HCT116 (cell line): ENCODE measurements around the gene FUCA2.
"Not testable (repeated sequence)": the region's sequence is repeated elsewhere in the genome, so short reads cannot be mapped to it uniquely, and the experiment has no call there.

ENCODE experiments used
- CTCF ChIP-seq, 3 experiments: fragments of 200-600 bp in 1 of 3; sonication (generic) in 1 of 3; IDR thresholded peaks in 2 of 3; conservative IDR thresholded peaks in 1 of 3; 2 replicates each; pipeline ENCODE4 v1.5.1; 2012 to 2017; ENCODE audit warnings: low read depth in 2 of 3, low read length in 2 of 3, antibody characterized with exemption in 1 of 3, borderline replicate concordance in 1 of 3, control low read depth in 1 of 3, mild to moderate bottlenecking in 1 of 3, mixed read lengths in 1 of 3, mixed run types in 1 of 3, moderate library complexity in 1 of 3; ENCODE audit not compliant: insufficient read depth in 1 of 3
- JUND ChIP-seq: IDR thresholded peaks from 2 replicates; pipeline ENCODE4 v1.6.1; 2012
- MAX ChIP-seq: IDR thresholded peaks from 2 replicates; pipeline ENCODE4 v1.6.1; 2012
- POLR2A ChIP-seq: IDR thresholded peaks from 2 replicates; pipeline ENCODE4 v1.7.0; 2011; ENCODE audit warnings: borderline replicate concordance; ENCODE audit not compliant: insufficient read depth, insufficient read length; ENCODE audit errors: extremely low read depth
- POLR2AphosphoS5 ChIP-seq: IDR thresholded peaks from 2 replicates; pipeline ENCODE4 v1.6.1; 2011; ENCODE audit warnings: mild to moderate bottlenecking, low read depth, low read length, moderate library complexity
- RAD21 ChIP-seq: IDR thresholded peaks from 2 replicates; pipeline ENCODE4 v1.6.1; 2012; ENCODE audit warnings: low read depth, mild to moderate bottlenecking
- REST ChIP-seq: IDR thresholded peaks from 2 replicates; pipeline ENCODE4 v1.6.1; 2012; ENCODE audit warnings: low read depth
- SIN3A ChIP-seq: IDR thresholded peaks from 2 replicates; pipeline ENCODE4 v1.6.1; 2012; ENCODE audit warnings: low read depth
- TCF7L2 ChIP-seq: IDR thresholded peaks from 2 replicates; pipeline ENCODE4 v1.7.0; 2011; ENCODE audit warnings: borderline replicate concordance, inconsistent platforms; ENCODE audit not compliant: insufficient read depth, insufficient read length; ENCODE audit errors: extremely low read depth
- ZFX ChIP-seq: fragments of 450-650 bp; IDR thresholded peaks from 2 replicates; pipeline ENCODE4 v1.6.1; 2017
- ZNF274 ChIP-seq: fragments of 200-500 bp; sonication (Bioruptor generic); IDR thresholded peaks from 2 replicates; pipeline ENCODE4 v1.6.1; 2014; ENCODE audit warnings: mild to moderate bottlenecking, low read depth, low read length, inconsistent platforms

- not testable (repeated sequence) for TF ChIP-seq RAD21; CTCF (IDR thresholded peaks at IDR 0.05 in 2 of 3, conservative IDR thresholded peaks at IDR 0.05 in 1 of 3; ENCODE audit: borderline replicate concordance in 1 of 3, insufficient read depth in 1 of 3, low read depth in 2 of 3, low read length in 2 of 3); ZNF274; SIN3A; TCF7L2; MAX; POLR2A; POLR2AphosphoS5; ZFX; JUND; REST
Measured at GRCh38 chr6:143510326-143510725, 1.2 kb downstream of the FUCA2 start.
